Measurements from ENCODE around the gene MYO7A. TPM values are rescaled to one million over a fixed set of nuclear protein-coding genes. Genes with fewer than 3 reads are reported as not detected.

The MYO7A gene
- total and polyA plus RNA-seq, 2 of the 8 experiments (the other 6 are each of a cell fraction or from before 2014, with no cell fraction given): 1.5 to 1.9 TPM

DNA sequence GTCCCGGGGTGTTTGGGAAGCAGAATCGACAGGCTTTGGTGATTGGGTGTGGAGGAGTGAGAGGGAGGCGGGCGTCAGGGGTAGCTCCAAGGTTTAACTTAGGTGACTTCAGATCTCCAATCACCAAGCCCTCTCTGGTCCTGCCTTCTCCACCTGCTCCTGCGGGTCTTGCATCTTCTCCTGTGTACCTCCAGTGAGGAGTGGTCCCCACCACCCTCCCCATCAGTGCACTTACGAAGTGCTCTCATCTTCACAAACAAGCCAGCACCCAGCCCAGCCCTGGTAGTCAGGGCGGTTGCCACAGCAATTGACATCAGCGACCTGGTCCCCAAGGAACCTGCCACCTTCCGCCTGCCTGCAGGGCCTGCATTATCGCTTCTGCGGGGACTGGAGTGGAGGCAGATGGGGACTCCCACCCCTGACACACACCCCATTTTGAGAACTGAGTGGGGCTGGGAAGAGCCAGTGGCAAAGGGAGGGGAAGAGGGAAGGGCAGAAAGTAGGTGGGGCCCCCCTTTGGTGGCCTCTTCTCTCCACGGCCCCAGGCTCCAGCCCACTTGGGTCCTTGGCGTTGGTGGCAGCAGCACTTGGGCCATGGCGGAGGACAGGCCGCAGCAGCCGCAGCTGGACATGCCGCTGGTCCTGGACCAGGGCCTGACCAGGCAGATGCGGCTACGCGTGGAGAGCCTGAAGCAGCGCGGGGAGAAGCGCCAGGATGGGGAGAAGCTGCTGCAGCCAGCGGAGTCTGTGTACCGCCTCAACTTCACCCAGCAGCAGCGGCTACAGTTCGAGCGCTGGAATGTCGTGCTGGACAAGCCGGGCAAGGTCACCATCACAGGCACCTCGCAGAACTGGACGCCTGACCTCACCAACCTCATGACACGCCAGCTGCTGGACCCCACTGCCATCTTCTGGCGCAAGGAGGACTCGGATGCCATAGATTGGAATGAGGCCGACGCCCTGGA, 25.5 kb upstream of the MYO7A start, which contains the start of gene OMP:
Gene OMP, plus strand, starts transcription at position 595 of the 965 bp plus-strand sequence. Its CDS starts 0 bp downstream, at position 595.
- no peaks in the 10 kb centered on the region for H4K20me1 ChIP-seq (replicated peaks in 1 of 2; ENCODE audit: control insufficient read depth in 1 of 2, insufficient read depth in 2 of 2, low read length in 2 of 2)
- H3K56ac ChIP-seq (replicated peaks; ENCODE audit: insufficient read length, low read depth, low read length): no peak within 1 kb of the TSS
- no peak within 1 kb of the TSS for H3K27ac ChIP-seq (ENCODE audit: low read depth, low read length)
- H2BK15ac ChIP-seq (ENCODE audit: low read length): no peak within 1 kb of the TSS
- no peak within 1 kb of the TSS for H3K18ac ChIP-seq (ENCODE audit: extremely low read depth, low read length)
- H2AFZ ChIP-seq (ENCODE audit: low read length): no peak within 1 kb of the TSS
- H3K27me3 ChIP-seq (replicated peaks in 1 of 4; ENCODE audit: control insufficient read depth in 3 of 4, extremely low read depth in 1 of 4, insufficient read depth in 3 of 4, low read length in 3 of 4): no peaks in the 10 kb centered on the region
- no peak for DNase-seq (ENCODE audit: low read depth in 1 of 2, low spot score in 2 of 2)
- no peaks in the 10 kb centered on the region for H3K4me1 ChIP-seq (replicated peaks in 1 of 4; ENCODE audit: control insufficient read depth in 3 of 4, insufficient read depth in 4 of 4, low read length in 3 of 4)
- no peak within 1 kb of the TSS for H3K4me3 ChIP-seq (ENCODE audit: extremely low read depth in 1 of 4, insufficient read depth in 2 of 4, low read depth in 3 of 4, low read length in 4 of 4)
- no peak within 1 kb of the TSS for H3K23ac ChIP-seq (ENCODE audit: insufficient read length)
- peak within 1 kb of the TSS; percentile 51 for H4K8ac ChIP-seq (ENCODE audit: extremely low read depth, insufficient read depth, low read length)
- no peak for FAIRE-seq
- no peak within 1 kb of the TSS for H2BK20ac ChIP-seq (ENCODE audit: low read length)
- H3K4ac ChIP-seq (replicated peaks; ENCODE audit: insufficient read length, low read depth, low read length): no peak within 1 kb of the TSS
- no peaks in the 10 kb centered on the region for H3K79me1 ChIP-seq (ENCODE audit: low read depth, low read length)
- WGBS, 2 experiments (ENCODE audit: extremely low coverage in 1 of 2, insufficient coverage in 1 of 2, insufficient read length in 1 of 2, insufficient replicate concordance in 2 of 2, low coverage in 1 of 2, low lambda C conversion rate in 2 of 2, missing lambda C conversion rate in 1 of 2): 96% methylated on average over 37 of the region's 37 CpGs; no CpG with 5 or more reads in 1 of the 2 experiments
- no peaks in the 10 kb centered on the region for H3K23me2 ChIP-seq (ENCODE audit: low read depth, low read length)
- H3K36me3 ChIP-seq (ENCODE audit: control insufficient read depth in 2 of 4, insufficient read depth in 4 of 4, low read length in 3 of 4): no peaks in the 10 kb centered on the region
- H2AK5ac ChIP-seq (ENCODE audit: low read depth, low read length): no peak within 1 kb of the TSS
- H4K91ac ChIP-seq (replicated peaks; ENCODE audit: insufficient read length, low read length): no peak within 1 kb of the TSS
- no peak within 1 kb of the TSS for H4K5ac ChIP-seq (ENCODE audit: insufficient read length, low read depth, low read length)
- ChIA-PET CTCF (ENCODE audit: partially characterized antibody) (interaction anchor here (0.6 to 19.1 kb wide), 15 partner anchors 11 to 304 kb away, joined by 3 to 297 read pairs (median 5); no protein-coding TSS in a partner anchor), POLR2A (ENCODE audit: partially characterized antibody) (no interaction called here)
- H3K9me3 ChIP-seq (ENCODE audit: insufficient read depth in 2 of 2, low read depth in 1 of 2, low read length in 1 of 2): no peaks in the 10 kb centered on the region
- no peak within 1 kb of the TSS for H3K4me2 ChIP-seq (ENCODE audit: insufficient read depth in 1 of 2, low read depth in 2 of 2, low read length in 2 of 2)
- no peak within 1 kb of the TSS for H2BK120ac ChIP-seq (replicated peaks; ENCODE audit: low read depth, low read length)
- no peak within 1 kb of the TSS for H2BK5ac ChIP-seq (ENCODE audit: low read depth, low read length)
- no peak within 1 kb of the TSS for H2BK12ac ChIP-seq (ENCODE audit: low read depth, low read length)
- H3K9ac ChIP-seq (replicated peaks in 1 of 4; ENCODE audit: extremely low read depth in 1 of 4, low read depth in 3 of 4, low read length in 3 of 4): no peak within 1 kb of the TSS
- H3K79me2 ChIP-seq (ENCODE audit: control insufficient read depth in 1 of 2, insufficient read depth in 2 of 2, low read length in 2 of 2): no peaks in the 10 kb centered on the region
- no peak within 1 kb of the TSS for H3K14ac ChIP-seq (ENCODE audit: insufficient read length)
- TF ChIP-seq, protein P1, sequence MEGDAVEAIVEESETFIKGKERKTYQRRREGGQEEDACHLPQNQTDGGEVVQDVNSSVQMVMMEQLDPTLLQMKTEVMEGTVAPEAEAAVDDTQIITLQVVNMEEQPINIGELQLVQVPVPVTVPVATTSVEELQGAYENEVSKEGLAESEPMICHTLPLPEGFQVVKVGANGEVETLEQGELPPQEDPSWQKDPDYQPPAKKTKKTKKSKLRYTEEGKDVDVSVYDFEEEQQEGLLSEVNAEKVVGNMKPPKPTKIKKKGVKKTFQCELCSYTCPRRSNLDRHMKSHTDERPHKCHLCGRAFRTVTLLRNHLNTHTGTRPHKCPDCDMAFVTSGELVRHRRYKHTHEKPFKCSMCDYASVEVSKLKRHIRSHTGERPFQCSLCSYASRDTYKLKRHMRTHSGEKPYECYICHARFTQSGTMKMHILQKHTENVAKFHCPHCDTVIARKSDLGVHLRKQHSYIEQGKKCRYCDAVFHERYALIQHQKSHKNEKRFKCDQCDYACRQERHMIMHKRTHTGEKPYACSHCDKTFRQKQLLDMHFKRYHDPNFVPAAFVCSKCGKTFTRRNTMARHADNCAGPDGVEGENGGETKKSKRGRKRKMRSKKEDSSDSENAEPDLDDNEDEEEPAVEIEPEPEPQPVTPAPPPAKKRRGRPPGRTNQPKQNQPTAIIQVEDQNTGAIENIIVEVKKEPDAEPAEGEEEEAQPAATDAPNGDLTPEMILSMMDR (IDR thresholded peaks at IDR 0.05; ENCODE audit: control extremely low read depth in 1 of 3, insufficient read depth in 1 of 3, low read depth in 1 of 3, low read length in 3 of 3): no peak
- TF ChIP-seq BACH1 (IDR thresholded peaks at IDR 0.05; ENCODE audit: low read length) (no peak), FOSL1 (IDR thresholded peaks at IDR 0.05; ENCODE audit: insufficient read depth, low read depth, low read length) (no peak), RFX5 (IDR thresholded peaks at IDR 0.05; ENCODE audit: borderline replicate concordance, low read depth, low read length) (no peak), EZH2 (IDR thresholded peaks at IDR 0.05; ENCODE audit: low read depth, low read length, severe bottlenecking) (no peak), SUZ12 (IDR thresholded peaks at IDR 0.05; ENCODE audit: low read length) (no peak), KDM4A (IDR thresholded peaks at IDR 0.05; ENCODE audit: low read depth, low read length, severe bottlenecking) (no peak)
